NCI-H226 (cell line): ENCODE data around the gene UBR1.

Experiments
- DNase-seq: peaks from one replicate; pipeline ENCODE4 v3.0.0-alpha.2; 2015

UBR1 gene

DNA sequence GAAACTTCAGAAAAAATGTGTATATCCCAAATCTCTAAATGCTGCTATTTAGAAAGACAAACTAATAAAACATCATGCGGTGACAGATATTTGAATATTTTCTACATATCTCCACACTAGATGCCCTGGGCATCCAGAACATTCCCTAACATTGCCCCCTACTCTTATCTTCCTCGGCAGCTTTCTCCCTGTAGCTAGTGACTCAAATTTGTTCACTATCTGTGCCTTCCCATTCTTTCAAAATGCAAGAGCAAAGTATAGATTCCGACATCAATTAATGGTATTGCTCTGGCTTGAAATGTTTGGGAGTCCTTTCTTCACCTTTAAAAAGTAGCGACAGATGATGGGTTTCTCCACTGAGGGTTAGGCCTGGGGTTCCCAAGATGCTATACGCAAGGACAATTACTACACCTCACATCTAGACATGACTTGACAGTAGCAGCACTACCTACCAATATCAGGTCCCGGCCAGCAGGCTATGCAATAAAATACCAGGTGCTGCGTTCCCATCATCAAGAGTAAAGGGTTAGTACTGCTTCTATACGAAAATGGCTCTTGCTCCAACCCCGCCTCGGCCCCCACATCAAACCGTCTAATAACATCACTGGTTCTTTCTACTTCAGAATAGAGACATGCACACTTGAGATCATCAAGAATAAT lies 631 bp downstream of the UBR1 start:
- DNase-seq = no peak

DNA sequence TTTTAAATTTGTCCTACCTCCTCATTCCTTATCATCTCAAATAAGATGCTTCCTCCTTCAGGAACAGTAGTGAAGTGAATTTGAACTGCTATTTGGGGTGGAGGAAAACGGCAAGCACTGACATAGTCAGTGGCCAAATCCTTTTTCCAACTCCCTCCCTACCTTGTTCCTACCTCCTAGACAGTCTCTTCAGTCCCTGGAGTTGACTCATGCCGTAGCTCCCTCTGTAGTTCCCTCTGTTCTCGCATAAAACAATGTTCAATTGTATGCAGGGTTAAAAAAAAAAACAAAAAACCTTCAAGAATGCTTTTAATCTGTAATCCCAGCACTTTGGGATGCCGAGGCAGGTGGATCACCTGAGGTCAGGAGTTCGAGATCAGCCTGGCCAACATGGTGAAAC lies 1.4 kb downstream of the UBR1 start:
- DNase-seq = no peak

DNA sequence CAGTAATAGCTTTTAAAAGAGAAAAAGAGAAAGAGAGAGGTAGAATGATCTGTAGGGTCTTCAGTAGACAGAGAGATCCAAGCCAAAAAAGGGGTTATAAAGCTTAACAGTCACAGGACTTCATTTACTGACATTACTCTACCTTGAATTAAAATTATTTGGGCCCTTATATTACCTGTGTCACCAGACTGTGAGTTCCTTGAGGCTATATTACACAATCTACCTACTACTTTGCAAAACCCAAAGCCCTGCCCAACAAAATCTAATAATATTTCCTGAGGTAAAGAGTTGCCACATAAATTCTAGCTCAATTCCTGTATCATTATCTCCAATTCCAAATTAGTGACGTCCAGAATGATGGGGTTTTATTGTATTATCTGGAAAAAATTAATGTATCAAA lies 1.9 kb downstream of the UBR1 start:
- DNase-seq = no peak

DNA sequence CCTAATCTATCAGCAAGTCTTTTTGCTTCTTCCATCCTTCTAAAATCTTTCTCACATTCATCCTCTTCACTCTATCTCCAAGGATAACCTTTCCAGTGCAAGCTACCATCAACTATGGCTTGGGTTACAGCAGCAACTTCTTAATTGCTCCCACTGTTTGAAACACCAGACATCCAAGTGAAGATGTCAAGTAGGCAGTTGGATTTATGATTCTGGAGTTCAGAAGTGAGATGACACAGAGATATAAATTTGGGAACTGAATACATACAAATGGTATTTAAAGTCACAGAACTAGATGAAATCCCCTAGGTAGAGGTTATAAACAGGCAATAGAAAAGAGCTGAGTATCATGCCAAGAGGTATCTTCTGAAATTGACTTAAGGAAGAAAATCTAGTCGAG lies 3.7 kb downstream of the UBR1 start:
- no peak for DNase-seq

DNA sequence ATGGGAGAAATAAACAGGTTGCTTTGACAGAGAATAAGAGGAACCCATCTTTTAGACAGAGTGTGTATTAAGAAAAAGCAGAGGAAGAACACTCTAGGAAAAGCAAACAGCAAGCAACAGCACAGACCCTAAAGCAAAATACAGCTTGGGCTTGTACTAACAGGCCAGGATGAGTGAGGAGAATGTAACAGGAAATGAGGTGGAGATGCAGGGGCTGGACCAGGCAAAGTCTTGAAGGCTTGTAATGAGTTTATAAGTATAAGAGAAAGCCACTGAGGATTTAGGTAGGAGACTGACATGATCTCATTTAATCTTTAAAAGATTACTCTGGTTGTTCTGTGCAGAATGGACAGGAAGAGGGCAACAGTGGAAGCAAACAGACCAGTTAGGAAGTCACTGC lies 4.9 kb downstream of the UBR1 start:
- DNase-seq = no peak

DNA sequence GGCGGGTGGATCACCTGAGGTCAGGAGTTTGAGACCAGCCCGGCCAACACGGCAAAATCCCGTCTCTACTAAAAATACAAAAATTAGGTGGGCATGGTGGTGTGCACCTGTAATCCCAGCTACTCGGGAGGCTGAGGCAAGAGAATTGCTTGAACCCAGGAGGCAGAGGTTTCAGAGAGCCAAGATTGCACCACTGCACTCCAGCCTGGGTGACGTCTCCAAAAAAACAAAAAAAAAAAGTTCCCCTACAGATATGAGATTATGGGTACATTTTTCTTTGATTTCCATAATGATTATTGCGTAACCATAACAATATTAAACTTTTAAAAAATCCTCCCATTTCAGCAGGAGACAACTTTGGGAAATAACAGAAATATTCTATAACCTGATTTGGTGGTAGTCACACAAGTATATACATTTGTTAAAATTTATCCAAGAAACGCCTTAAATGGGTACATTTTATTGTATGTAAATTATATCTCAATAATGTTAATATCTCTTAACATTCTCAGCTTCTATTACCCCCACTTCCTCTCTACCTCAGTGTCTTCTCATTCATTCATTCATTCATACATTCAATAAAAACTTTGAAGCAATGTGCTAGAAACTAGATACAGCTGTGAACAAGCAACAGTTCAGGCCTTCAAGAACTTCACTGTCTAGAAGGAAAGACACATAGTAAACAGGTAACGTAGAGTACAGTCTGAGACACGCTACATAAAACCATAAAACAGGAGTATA lies 6.6 kb downstream of the UBR1 start:
- no peak for DNase-seq

DNA sequence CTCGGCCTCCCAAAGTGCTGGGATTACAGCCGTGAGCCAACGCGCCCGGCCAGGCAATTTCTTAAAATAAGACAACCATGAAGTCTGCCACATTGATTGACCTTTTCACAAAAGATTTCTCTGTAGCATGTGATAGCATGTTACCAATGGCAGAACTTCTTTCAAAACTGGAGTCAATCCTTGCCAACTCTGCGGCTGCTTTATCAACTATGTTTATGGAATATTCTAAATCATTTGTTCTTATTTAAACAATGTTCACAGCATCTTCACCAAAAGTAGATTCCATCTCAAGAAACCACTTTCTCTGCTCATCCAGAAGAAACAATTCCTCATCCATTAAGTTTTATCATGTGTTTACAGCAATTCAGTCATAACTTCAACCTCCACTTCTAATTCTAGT lies 9.4 kb downstream of the UBR1 start:
- no peak for DNase-seq

DNA sequence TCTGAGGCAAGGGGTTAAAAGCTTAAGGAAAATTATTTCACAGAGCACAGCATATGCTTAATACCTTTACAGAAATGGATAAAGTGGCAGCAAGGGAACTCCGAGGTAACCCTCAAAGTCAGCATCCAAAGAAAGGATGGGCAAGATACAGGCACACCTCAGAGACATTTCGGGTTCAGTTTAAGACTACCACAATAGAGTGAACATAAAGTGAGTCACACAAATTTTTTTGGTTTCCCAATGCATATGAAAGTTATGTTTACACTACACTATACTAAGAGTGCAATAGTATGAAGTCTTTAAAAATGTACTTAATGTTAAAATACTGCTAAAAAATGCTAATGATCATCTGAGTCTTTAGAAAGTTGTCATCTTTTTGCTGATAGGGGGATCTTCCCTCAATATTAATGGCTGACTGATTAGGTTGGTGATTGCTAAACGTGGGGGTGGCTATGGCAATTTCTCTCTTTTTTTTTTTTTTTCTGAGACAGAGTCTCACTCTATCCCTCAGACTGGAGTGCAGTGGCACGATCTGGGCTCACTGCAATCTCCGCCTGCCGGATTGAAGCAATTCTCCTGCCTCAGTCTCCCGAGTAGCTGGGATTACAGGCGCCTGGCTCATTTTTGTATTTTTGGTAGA lies 10.0 kb downstream of the UBR1 start:
- peak; percentile 3 for DNase-seq

DNA sequence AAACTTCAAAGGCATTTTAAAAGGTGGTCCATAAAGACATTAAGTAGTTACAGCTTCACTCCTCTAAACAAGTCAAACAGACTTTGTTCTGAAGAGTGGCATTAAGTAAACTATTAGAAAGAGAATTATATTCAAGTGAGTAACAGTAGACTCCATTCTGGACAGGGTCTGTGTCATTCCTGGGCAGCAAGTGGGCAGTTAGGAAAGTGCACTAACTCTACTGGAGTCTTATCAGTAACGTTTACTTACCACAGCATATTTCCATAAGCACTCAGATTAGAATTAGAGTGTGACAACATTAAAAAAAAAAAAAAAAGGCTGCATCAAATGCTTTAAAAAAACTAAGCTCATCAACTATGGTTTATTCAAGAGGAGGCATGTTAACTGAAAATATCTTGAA lies 10.6 kb downstream of the UBR1 start:
- peak; percentile 54 for DNase-seq

DNA sequence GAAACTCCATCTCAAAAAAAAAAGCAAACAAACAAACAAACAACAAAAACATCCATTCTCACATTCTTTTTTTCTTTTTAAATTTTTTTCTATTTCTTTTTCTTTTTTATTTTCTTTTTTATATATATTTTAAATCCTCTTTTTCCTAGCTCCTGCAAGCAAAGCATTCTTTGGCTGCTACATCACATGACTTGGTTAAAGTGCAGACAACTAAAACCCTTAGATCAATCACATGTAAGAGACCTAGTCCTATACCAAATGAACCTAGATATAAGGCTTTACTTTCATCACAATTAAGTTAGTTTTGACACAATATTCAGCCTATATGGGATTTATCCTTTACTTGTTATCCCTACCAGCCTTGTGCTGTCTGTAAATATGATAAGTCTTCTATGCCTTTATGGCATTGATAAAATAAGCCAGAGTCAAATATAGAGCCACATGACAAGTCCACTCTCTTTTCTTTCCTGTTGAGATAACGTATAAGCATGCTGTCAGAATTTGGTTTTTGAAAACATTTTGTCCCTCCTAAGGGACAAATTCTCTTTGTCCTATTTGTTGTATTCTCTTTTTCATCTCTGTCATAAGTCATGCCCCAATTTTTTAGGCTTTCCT lies 11.3 kb downstream of the UBR1 start:
- no peak for DNase-seq

DNA sequence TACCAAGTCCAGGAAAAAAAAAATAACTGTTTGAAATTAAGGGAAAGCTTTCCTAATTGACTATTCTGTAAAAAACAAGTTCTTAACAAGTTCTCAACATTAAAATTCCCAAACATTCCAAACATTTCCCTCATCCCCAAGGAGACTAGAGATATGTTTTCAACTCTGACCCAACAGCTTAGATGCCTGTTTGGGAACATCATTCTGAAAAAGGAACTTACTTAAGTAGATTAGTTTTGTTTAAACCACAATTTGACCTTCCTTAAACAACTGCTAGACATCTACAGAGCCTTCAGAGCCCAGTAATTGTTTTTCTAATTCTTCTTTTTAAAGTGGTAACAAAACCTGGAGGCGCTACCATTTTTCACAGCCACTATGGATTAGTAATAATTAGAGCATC lies 12.8 kb downstream of the UBR1 start:
- DNase-seq = peak; percentile 35

DNA sequence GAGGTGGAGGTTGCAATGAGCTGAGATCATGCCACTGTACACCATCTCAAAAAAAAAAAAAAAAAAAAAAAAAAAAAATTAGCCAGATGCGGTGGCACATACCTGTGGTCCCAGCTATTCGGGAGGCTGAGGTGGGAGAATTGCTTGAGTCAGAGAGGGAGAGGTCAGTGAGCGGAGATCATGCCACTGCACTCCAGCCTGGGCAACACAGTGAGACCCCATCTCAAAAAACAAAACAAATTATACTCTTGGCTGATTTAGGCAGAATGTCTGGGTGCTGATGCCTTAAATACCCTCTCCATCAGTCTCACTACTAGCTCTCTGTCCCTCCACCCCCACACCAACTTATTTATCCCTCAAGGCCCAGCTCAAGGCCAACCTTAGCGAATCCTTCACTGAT lies 14.0 kb downstream of the UBR1 start:
- no peak for DNase-seq

DNA sequence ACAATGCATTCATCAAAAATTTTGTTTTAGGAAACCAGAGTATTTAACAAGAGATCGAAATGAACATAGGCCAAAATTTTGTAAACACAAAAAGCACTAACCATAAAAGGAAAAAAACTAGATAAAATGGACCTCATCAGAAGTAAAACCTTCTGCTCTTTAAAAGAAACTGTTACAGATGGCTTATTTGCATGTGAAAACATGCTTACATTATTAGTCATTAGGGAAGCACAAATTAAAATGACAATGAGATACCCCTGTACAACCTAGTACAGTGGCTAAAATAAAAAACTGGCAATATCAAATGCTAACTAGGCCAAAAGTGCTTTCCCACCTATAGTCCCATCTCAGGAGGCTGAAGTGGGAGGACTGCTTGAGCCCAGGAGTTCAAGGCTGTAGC lies 19.3 kb downstream of the UBR1 start:
- DNase-seq = no peak

DNA sequence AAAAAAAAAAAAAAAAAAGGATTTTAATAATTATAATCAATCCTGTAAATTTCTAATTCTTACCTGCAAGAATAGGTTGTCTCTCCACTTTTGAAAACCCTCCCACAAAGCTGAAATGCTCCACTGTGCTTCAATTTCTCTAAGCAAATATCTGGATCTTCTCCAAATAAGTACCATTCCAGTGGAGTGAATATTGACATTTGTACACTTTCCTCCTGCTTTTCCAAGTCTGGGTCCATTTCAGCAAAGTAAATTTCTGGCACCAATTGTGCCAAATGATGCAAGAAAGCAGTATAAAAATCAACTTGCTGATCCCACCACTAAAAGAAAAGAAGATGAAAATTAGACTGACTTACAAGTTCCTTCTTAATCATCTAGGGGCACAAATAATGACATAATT lies 19.9 kb downstream of the UBR1 start:
- DNase-seq = no peak

DNA sequence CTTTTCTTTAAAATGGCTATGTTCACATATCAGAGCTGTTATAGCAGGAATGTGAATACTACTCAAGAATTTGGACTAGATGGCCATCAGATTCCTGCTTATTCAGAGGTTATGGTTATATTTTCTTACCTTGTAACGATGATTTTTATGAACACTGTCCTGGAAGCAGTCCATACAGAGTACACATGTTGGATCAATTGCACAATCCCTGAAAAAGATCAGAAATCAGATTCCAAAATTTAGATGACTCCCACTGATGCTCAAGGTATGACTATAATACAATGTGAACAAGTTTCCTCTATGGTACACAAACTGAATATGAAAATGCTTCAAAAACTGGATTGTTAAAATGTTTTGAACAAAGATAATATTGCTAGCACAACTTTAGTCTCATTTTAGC lies 23.3 kb downstream of the UBR1 start:
- no peak for DNase-seq

DNA sequence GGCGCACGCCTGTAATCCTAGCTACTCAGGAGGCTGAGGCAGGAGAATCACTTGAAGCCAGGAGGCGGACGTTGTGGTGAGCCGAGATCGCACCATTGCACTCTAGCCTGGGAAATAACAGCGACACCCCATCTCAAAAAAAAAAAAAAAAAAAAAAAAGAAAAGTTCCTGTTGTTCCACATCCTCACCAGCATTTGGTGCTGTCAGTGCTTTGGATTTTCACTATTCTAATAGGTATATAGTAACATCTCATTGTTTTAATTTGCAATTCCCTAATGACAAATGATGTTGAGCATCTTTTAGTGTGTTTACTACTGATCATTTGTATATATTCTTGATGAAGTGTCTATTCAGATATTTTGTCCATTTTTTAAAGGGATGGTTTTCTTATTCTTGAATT lies 24.6 kb downstream of the UBR1 start:
- DNase-seq = no peak

DNA sequence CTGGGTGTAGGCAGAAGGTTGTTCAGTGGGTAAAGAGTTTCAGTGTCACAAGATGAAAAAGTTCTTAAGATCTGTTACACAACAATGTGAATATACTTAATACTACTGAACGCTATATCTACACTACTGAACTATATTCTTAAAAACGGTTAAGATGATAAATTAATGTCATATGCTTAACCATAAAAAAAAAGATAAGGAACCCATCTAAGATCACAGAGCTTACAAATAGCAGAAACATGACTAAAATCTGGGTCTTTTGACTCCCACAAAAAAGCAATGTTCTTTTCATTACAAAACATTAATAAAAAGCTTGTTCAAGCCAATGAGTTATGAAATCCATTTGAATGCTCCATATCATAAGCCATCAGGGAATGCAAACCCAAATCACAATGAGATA lies 34.4 kb downstream of the UBR1 start:
- no peak for DNase-seq

DNA sequence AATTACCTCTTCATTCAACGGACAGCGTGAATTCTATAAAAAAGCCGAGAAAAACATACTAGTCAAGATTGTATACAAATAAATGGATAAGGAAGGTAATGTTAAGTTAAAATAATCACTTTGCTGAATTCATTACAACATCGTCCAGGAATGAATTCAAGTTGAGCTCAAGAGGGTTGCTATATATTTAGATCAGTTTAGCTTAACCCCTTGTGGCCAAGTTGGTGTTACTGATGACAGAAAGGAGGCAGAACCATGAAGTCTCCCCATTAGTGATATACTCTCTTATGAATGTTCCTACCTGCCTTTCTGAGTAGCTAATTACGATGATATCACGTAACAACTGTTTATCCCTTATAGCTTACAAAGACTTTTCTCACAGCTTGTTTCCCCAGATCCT lies 34.9 kb downstream of the UBR1 start:
- DNase-seq = no peak

DNA sequence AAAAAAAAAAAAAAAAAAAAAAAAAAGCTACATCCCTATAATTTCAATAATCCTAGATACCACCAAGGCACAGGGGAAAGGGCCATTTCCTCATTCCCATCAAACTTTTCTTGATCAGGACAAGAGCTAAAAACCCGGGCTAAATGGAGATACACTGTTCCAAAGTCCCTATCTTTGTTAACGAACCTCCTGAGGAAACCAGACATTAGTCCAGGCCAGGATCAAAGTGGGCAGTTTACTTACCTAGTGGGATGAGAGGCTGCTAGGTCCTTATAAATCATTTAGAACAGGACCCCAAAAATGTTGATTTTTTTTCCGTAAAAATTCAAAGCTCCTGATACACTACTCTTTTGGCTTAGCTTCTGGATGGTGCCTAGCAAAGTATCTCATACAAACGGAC lies 35.6 kb downstream of the UBR1 start:
- no peak for DNase-seq

DNA sequence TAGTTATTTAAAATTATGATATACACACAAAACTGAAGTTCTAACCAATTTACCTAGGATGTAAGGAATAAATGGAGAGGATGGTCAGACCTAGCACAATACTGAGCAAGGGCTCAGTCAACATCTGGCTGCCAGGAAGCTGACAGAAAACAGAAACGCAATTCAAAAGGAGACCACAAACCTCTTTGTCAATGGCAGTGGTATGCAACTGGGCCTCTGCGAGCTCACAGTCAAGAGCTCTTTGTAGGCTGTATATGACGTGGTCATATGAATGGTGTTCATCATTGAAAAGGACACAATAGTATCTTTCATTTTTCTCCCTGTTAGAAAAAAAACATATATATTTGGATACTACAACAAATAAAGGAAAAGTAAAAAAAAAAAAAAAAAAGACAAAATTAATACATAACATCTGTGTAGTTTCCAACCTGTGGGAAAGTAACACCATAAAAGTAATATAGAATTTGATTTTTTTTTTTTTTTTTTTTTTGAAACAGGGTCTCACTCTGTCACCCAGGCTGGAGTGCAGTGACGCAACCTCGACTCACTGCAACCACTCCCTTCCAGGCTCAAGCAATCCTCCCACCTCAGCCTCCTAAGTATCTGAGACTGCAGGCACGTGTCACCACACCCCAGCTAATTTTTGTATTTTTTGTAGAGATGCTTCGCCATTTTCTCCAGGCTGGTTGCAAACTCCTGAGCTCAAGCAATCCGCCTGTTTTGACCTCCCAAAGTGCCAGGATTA lies 37.9 kb downstream of the UBR1 start:
- no peak for DNase-seq

DNA sequence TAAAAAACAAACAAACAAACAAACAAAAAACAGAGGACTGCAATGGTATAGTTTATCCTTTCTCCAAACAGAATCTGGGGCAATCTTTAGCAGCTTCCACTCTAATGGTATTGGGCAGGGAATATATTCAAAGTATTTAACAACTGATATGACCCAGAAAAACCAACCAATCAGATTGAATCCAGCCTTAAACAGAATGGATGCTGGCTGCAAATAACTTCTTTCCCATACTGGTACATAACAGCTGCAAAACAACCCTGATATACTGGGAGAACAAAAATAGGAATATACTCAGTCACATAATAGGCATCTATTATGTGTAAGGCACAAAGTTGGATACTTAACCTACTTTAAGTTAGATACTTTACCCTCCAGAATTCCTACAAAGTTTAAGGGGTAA lies 49.1 kb downstream of the UBR1 start:
- no peak for DNase-seq

DNA sequence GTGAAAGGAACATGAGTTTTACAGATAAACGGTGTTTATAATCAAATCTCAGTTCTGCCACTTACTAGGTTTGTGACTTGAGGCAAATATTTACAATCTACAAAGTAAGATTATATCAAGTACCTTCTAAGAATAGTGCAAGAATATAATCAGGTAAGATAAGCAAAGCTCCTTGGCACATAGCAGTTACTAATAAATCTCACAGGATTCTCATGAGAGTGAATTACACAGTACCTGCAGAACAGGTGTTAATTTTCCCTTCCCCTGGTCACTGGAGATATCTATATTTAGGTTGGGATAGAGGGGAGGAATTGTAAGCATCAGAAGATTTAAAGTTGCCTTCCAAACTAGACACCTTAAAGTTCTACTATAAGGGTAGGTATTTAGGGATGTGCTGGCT lies 53.0 kb downstream of the UBR1 start:
- DNase-seq = no peak

DNA sequence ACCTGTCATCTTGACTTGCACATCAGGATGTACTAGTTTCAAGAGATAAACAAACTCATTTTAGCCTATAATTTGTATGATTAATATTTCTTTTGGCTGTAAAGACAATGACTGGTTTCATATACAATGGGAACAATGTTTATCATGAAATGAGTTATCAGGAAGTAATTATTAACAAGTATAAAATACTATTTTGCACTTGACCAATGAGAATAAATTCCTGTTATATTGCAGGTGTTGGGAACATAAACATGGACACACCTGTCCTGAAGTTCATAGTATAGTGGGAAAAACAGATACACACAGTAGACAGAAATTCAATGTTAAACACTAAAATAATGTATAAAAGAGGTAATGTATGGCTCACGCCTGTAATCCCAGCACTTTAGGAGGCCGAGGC lies 56.9 kb downstream of the UBR1 start:
- DNase-seq = no peak
